Stimulated activated naive CD4-positive, alpha-beta T cell treated with Interleukin-2 at 50 U/mL for 16 hours (primary cell): Measurements from ENCODE around the gene TRABD2B.

Experiments used
- DNase-seq: peaks from one replicate; lab custom pipeline; 2025; lab: John Stamatoyannopoulos, UW

The TRABD2B gene

GRCh38 chr1:47997289-47998200, at the start of gene TRABD2B:
Gene TRABD2B, minus strand, starts transcription at chr1:47997385.
- peak; percentile 33 for DNase-seq

- DNase-seq = no peak
Measured at GRCh38 chr1:48044311-48044710, 47.1 kb upstream of the TRABD2B start.

DNA sequence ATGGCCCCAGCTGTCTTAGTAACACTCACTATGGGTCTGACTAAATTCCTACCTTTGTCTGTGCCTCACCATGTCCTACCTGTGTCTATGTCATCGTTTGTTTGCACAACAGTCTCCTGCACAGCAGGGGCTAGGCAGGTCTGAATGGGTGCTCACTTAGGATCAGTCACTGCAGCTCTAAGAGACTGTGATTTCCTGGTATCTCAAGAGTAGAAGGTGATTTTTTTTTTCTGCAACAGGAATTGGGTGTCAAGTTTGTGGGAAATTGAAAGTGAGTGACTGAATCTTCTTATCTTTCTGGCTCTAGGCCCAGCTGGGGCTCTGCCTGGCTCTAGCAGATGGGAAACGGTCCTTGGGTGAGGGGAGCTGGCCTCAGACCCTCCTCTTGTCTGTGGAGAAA, 46.4 kb upstream of the TRABD2B start:
- DNase-seq = no peak

DNA sequence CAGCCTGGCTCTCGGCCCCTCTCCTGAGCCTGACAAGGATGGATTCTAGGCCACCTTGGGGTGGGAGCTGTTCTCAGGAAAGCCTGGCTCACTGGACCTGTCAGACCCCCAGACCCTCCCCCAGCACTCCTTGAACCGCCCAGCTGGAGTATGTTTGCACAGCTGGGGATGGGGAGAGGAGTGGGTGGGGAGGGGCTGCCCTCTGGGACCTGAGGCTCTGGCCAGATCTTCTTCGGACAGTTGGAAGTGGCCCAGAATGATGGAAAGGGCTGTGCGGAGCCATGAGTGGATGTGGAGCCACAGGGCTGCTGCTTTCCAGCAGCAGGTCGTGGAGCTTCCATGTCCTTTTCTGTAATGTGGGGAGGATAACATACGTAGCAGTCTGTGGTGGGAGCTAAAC, 43.0 kb upstream of the TRABD2B start:
- no peak for DNase-seq

- no peak for DNase-seq
Measured at GRCh38 chr1:48039088-48040054, 42.2 kb upstream of the TRABD2B start.

DNA sequence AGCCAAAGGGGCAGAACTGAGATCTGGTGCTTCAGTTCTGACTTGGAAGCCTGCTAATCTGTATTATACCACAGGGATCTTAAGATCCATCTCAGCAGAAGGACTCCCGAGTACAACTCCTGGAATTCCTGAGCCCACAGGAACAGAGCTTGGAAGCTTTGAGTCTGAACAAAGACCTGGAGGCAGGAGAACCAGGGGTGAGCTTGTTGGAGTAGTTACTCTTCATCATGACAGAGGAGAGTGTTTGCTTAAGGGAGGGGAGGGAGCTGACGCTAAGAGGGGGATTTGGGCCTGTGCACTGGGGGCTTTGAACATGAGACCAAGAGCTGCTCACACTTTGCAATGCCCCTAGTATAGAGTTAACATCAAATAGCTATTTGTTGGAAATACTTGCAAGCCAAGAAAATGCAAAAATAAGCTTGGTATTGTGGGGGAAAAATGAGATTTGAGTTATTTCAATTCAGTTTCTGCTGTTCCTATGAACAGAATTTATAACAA, 41.1 kb upstream of the TRABD2B start:
- DNase-seq = no peak

DNA sequence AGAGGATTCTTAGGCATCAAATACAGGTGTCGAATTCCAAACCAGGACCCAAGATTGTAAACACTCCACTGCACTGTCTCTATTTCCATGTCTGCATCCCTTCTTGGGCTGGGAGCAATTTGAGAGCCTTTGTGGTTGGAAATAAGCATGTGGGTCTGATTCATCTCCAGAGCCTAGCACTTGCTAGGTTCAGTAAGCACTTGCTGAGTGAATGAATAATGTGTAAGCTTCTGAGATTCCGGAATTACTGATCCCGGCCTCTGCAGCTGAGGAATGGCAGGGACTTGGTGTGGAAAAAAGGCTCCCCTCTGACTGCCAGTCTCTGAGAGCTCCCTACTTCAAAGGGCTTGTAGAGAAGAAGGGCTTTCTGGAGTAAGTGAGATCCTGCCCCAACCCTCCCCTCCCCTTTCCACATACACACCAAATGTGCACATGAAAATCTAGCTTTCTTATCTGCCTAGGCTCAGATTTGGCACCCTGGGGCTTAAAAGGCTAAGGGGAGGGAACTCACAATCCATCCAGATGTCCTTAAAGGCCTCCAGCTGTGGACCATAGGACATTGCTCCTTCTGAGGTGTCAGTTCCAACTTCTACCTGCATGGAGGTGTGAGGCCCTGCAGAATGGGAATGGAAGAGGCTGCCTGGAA, 39.6 kb upstream of the TRABD2B start:
- DNase-seq = no peak

- DNase-seq = no peak
Measured at GRCh38 chr1:48035371-48036141, 38.4 kb upstream of the TRABD2B start.

- no peak for DNase-seq
Measured at GRCh38 chr1:48033495-48034045, 36.4 kb upstream of the TRABD2B start.

DNA sequence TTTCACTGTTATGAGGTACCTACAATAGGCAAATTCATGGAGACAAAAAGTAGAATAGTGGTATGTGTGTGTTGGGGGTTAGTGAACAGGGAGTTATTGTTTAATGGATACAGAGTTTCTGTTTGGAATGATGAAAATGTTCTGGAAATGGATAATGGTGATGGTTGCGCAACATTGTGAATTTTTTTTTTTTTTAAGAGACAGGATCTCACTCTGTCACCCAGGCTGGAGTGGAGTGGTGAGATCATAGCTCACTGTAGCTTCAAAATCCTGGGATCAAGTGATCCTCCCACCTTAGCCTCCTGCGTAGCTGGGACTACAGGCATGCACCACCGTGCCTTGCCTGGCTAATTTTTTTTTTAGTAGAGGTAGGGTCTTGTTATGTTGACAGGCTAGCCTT, 34.5 kb upstream of the TRABD2B start:
- no peak for DNase-seq

GRCh38 chr1:48030696-48031365, 33.6 kb upstream of the TRABD2B start:
- DNase-seq = no peak

- no peak for DNase-seq
Measured at GRCh38 chr1:48030211-48030610, 33.0 kb upstream of the TRABD2B start.

DNA sequence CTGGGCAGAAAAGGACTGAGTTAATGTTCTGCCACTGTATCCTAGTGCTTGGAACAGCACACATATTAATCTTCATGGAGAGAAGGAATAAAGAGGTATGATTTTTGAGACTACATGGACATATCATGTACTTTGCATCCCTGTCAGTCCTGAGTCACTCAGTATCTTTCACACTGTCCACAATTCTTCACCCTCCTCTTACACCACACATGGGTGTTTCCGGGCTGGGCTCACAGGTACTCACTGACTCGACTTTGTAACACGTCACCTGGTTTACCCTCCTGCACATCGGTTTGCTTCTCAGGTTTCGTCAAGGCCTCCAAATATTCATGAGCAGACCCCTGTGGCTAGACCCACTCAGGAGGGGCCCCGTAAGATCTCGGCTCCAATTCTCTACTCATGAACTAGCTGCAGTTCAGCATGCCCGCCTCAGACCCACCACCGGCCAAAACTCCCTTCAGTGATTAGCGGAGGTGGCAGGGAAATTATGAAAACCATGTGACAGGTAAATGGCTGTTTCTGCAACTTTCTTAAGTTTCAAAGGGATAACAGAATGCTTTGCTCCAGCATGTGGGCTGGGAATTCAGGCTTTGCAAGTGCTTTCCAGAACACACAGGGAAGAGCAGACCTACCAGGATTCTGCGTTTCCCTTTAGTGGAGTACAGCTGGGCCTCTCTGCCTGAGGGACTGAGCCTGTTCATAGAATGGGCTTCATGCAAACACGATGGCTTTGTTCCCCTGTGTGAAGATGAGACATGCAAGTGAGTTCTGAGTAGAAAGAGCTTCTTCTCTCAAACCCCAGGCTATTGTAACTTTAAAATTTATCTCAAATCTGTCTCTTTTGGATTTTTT, 31.3 kb upstream of the TRABD2B start:
- no peak for DNase-seq

GRCh38 chr1:48027533-48027835, 30.3 kb upstream of the TRABD2B start:
- no peak for DNase-seq

DNA sequence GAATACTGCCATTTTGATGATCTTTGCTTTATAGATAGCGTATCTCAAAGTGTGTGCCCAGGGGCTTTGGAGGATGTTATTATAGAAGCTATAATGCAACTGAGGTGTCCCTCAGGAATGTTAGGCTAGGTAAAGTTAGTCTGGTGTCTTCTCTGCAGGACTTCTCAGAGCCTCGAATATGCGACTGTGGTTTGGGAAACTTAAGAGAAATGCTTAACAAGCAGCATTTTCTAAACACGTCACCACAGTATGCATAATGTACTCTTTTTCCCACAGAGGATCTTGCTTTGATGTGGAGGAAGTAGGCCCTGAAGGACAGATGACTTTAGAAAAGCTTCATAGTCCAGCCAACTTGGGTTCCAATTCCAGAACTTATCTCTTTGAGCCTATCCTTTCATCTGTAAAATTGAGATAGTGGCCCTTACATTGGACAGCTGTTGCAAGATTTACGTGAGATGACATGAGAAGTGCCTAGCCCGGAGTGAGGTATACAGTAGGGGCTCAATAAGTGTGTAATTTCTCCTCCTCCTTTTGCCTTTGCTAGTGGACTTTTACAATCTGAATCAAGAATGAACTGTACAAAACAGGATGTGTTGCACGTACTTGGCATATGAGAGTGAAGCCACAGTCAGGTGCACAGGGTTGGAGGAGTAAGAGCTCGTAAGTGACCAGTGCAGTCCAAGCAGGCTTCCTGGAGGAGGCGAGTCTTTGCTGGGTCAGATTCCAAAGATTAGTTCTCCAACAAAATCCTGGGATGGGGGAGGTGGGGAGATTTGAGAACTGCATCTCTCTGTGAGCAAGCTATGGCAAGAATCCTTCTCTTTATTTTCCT, 29.7 kb upstream of the TRABD2B start:
- no peak for DNase-seq

DNA sequence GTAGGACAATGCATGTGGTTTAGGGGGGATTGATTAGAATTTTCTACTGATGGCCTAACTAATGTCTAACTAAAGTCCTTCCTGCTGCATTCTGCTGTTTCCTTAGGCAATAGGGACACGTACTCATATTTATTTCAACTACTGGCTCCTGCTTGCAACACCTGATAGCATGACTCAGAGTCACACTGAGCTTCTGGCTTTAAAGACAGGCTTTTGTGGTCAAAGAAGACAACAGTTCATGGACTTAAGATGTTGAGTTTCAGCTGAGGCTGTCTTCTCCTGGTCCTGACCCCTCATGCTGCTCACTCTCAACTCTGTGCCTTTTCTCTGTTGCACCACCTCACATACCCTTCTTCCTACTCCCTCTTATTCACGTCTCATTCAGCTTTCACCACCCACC, 29.1 kb upstream of the TRABD2B start:
- no peak for DNase-seq

GRCh38 chr1:48025076-48025475, 27.9 kb upstream of the TRABD2B start:
- no peak for DNase-seq

- no peak for DNase-seq
Measured at GRCh38 chr1:48023488-48023887, 26.3 kb upstream of the TRABD2B start.

DNA sequence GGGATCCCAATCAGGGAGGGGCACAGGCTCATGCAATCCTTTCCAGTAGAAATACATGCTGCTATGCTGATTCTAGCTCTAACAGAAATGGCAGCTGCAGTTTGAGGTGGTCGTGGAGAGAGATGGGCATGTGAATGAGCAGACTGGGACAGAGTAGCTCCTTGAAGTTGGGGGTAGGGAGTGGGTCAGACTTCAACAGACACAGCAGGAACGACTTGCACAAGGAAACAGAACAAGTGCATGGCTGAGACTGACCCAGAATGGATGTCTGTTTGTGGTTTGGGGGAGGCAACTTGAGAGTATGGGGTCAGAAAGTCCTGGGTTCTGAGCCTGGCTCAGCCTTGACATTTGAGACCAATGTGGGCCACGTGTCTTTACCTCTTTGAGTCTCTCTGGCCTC, 25.1 kb upstream of the TRABD2B start:
- no peak for DNase-seq
